GM12892 (cell line): ENCODE results near the gene CSGALNACT2.

ENCODE experiments used
- POLR2A ChIP-seq: IDR thresholded peaks from 2 replicates; pipeline ENCODE4 v1.6.1; 2011; ENCODE audit warnings: low read depth, low read length, control low read depth
- POLR2AphosphoS5 ChIP-seq: IDR thresholded peaks from 2 replicates; pipeline ENCODE4 v1.6.1; 2011; ENCODE audit warnings: low read depth, low read length, control low read depth

GRCh38 chr10:43153901-43154300 lies 15.7 kb downstream of the CSGALNACT2 start:
- TF ChIP-seq POLR2AphosphoS5, result no peak
- TF ChIP-seq POLR2A, result no peak
